Epithelial cell of proximal tubule (primary cell): ENCODE results near the gene SYT7. TPM values are rescaled to one million over a fixed set of nuclear protein-coding genes. Genes with fewer than 3 reads are reported as not detected.

Experiments
- DNase-seq: peaks from one replicate; pipeline ENCODE4 v3.0.0-alpha.2; 2011; ENCODE audit warnings: low read depth
- H3K4me3 ChIP-seq: 2 replicates; pipeline ENCODE4 v1.5.1; 2011; ENCODE audit warnings: low read depth, mild to moderate bottlenecking, low read length
- total RNA-seq: library from RNA; depleted of rRNA; stranded (reverse); fragments of >200 nt; gene quantifications from 2 replicates; pipeline ENCODE4 v1.2.3, GENCODE V29; 2015
- TF ChIP-seq, protein P1 (sequence below): conservative IDR thresholded peaks from 2 replicates; pipeline ENCODE4 v1.5.1; 2012; ENCODE audit warnings: low read depth, mild to moderate bottlenecking, low read length

Gene SYT7
- total RNA-seq, 1 donor from 2014 or later = 0.23 TPM

DNA sequence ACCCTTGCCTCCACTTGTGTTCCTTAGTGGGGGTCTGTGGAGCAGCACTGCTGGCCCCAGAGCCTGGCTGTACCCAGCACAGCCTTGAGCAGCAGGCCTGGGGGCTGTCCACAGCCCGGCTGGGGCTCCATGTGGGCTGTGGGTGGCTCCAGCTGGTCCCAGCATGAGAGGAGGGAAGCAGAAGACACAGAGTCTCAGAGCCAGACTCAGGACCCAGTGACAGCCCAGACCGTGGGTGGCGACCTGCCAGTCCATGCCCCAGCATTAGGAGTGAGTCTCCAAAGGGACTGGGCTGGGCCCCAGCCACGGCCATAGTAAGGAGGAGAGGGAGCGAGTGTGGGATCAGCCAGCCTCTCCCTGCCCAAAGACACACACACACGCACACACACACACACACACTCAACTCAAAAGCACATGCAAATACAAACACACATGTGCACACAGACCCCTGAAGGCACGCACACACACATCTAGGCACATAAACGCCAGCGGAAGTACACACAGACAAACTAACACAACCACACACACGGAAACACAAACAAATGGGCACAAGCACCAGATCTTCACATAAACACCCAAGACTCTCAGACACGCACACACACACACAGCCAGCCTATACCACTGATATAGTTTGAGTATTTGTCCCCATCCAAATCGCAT, 89.0 kb downstream of the SYT7 start:
- no peak overlapping the region for H3K4me3 ChIP-seq
- TF ChIP-seq, protein P1, sequence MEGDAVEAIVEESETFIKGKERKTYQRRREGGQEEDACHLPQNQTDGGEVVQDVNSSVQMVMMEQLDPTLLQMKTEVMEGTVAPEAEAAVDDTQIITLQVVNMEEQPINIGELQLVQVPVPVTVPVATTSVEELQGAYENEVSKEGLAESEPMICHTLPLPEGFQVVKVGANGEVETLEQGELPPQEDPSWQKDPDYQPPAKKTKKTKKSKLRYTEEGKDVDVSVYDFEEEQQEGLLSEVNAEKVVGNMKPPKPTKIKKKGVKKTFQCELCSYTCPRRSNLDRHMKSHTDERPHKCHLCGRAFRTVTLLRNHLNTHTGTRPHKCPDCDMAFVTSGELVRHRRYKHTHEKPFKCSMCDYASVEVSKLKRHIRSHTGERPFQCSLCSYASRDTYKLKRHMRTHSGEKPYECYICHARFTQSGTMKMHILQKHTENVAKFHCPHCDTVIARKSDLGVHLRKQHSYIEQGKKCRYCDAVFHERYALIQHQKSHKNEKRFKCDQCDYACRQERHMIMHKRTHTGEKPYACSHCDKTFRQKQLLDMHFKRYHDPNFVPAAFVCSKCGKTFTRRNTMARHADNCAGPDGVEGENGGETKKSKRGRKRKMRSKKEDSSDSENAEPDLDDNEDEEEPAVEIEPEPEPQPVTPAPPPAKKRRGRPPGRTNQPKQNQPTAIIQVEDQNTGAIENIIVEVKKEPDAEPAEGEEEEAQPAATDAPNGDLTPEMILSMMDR = no peak
- no peak for DNase-seq

DNA sequence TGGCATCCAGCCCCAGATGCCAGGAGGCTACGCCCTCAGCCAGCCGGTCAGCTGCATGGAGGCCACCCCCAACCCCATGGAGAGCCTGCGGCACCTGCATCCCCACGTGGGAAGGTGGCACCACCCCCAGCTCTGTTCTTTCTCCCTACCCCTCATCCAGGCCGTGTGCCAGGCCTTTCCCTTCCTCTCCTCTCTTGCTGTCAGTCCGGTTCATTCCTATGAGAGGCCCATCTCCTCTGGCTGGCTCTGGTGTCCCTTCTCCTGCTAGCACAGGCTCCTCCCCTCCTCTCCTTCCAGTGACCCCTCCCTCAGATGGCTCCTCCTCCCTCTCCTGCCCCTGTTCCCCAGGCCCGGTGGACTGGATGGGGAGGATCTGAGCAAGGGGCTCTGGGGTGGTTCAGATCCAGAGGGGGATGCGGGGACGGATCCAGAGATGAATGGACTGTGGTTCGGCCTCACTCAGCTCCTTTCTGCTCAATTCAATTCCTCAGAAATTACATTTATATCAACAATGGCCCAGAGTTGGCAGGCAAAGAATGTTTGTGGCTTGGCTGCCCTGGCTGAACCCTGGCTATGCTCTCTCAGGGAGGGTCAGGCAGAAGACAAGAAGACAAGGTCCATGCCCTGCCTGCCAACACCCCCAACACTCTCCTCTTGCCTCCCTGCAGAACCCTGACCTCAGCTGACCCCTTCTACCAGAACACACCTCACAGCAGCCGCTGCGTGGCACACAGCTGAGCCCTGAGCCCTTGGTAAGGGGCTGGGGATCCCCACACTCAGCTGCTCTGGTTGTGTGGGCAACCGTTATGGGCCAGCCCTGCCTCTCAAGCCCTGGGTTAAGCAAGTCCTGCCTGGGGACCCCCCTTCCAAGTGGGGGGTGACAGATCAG, 90.8 kb downstream of the SYT7 start:
- TF ChIP-seq, protein P1 = no peak
- no peak overlapping the region for H3K4me3 ChIP-seq
- DNase-seq = no peak

DNA sequence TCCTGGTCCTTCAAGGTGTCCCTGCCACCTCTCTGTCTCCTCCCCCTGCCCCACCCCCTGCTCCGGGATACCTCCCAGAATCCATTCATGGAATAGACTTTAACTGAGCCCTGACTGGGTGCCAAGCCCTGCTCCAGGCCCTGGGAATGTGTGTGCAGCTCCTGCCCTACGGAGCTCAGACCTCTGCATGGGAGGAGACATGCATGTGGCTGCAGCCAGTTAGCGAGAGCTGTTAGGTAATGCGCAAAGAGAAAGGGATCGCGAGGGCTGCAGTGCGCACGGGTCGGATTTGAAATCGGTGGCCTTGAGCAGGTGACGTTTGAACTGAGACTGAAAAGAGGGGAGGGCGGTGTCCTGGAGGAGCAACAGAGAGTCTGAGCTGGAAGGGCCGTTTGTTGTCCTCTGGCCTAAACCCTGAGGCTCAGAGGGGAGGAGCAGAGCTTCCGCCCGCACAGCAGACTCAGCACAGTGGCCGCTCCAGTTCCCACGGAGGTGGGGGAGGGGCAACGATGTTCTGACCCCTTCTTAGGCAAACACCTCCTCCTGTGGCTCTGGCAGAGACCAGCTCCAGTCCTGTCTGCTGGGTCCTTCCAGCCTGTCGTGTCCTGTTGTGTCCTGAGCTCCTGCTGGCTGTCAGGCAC, 92.1 kb downstream of the SYT7 start:
- DNase-seq = peak; percentile 33
- H3K4me3 ChIP-seq = peak overlapping the region; percentile 27

DNA sequence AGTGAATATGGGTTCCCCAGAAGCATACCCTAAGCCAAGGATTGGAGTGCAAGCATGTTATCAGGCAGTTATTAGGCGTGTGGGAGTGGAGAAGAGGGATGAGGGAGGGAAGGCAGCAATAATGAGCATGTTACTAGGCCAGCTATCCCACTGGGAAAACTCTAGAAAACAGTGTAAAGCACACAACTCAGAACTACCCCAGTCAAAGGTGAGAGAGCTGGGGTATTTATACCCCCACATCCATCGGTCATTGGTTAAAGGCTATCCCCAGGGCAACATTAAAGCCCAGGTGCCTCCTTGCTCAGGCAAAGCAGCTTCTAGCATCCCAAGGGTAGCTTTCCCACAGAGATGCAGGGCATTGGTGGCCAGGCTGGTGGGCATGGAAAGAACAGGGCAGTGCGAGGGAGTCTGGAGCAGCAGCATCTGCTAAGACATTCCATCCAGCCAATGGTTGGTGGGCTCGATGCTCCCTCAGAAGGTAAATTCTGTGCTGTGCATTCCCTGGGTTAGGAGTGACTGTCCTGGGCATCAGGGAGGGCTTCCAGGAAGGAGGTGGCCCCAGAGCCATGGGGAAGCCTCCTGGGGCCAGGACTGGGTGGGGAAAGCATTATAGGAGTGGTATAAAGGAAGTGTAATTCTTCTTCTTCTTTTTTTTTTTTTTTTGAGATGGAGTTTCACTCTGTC, 93.4 kb downstream of the SYT7 start:
- DNase-seq = no peak
- no peak overlapping the region for H3K4me3 ChIP-seq
- TF ChIP-seq, protein P1 = no peak

More for the DNA sequence above, 92.1 kb downstream of the SYT7 start:
- TF ChIP-seq, protein P1 = no peak

DNA sequence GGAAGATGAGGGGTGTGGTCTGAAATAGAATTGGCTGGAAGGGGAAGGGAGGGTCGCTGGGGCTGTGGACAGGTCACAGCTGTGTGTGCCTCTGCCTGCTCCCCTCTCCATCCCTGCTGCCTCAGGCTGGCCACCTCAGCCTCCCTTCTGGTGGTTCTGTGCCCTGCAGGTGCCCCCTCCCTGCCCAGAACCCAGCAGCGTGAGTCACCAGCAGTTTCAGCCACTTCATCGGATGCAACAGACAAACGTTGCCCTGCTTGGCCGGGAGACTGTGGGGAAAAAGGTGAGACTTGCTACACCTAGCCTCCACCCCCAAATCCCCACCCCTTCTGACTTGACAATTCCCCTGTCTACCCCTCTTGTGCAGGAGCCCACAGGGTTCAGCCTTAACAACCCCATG, 94.1 kb downstream of the SYT7 start:
- no peak for DNase-seq
- TF ChIP-seq, protein P1 = no peak
- no peak overlapping the region for H3K4me3 ChIP-seq

DNA sequence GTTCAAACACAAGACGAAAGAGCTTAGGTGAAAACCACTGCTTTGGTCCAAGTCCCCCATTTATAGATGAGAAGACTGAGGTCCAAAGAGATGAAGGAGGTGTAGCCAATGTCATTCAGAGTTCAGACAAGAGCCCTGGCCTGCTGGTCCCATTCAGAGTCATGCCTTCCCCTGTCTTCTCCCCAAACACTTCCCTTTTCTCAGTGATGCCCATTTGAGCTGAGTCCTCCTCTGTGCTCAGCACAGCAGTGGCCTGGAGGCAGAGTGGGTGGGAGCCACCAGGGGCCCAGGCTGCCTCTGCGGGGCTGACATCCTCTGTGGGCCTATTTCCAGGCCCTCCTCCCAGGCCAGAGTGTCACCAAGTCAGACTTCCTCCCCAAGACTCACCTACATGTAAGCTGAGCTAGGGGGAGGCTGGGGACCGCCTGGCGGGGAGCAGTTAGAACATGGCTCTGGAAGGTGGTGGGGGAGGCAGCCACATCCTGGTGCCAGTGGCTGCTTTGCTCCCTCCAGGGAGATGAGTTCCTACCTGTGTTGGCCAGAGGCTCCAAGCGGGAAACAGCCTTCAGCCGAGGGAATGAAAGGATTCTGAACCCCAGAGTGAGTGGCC, 94.8 kb downstream of the SYT7 start:
- no peak for DNase-seq
- TF ChIP-seq, protein P1 = no peak
- no peak overlapping the region for H3K4me3 ChIP-seq
